Measurements from ENCODE around the gene TMEM106C. TPM values are rescaled to one million over a fixed set of nuclear protein-coding genes. Genes with fewer than 3 reads are reported as not detected.
A peak's percentile ranks its signal among the peaks of the same experiment; 100 is the strongest.

The TMEM106C gene
- total RNA-seq, 1 experiment from 2014 or later: 50.0 TPM

GRCh38 chr12:47947341-47947740 is 16.1 kb upstream of the TMEM106C start:
- ChIA-PET CTCF (interaction anchor here (0.6 to 5.9 kb wide), 5 partner anchors 42 to 645 kb away, joined by 3 to 50 read pairs (median 9); partner anchors contain the start of gene VDR), POLR2A (interaction anchor here (0.7 to 1.3 kb wide), 3 partner anchors 16 to 89 kb away, joined by 3 to 6 read pairs (median 3); partner anchors contain the start of genes TMEM106C and VDR)
- Mint-ChIP-seq H3K4me1 (ENCODE audit: insufficient read depth, unreplicated experiment) (peaks cover 41% of the 10 kb centered on the region), H3K27ac (ENCODE audit: low read depth, unreplicated experiment) (no peak overlapping the region), H3K36me3 (ENCODE audit: insufficient read depth, unreplicated experiment) (peaks cover 6% of the 10 kb centered on the region), H3K4me3 (ENCODE audit: unreplicated experiment) (no peak overlapping the region), H3K27me3 (ENCODE audit: insufficient read depth, unreplicated experiment) (no peaks in the 10 kb centered on the region), H3K9me3 (ENCODE audit: unreplicated experiment) (no peaks in the 10 kb centered on the region)
- no peak for DNase-seq (ENCODE audit: unreplicated experiment)
- no TSS peak for BruUV-seq (replicated peaks)
- no peak for TF ChIP-seq CTCF (IDR thresholded peaks at IDR 0.05; ENCODE audit: unreplicated experiment)
- intact Hi-C loops (cut with micrococcal nuclease): loop anchor here (5.0 kb wide), 2 partner anchors 85 to 110 kb away; no protein-coding TSS in a partner anchor

- POLR2A ChIA-PET: interaction anchor here (0.5 to 2.7 kb wide), 11 partner anchors 13 to 715 kb away, joined by 3 to 25 read pairs (median 3); partner anchors contain the start of gene VDR
- H3K27me3 Mint-ChIP-seq (ENCODE audit: insufficient read depth, unreplicated experiment): no peaks in the 10 kb centered on the region
These were observed 13.7 kb upstream of the TMEM106C start for GRCh38 chr12:47949441-47950341.

GRCh38 chr12:47950856-47951468 is 12.4 kb upstream of the TMEM106C start:
- no peaks in the 10 kb centered on the region for H3K27me3 Mint-ChIP-seq (ENCODE audit: insufficient read depth, unreplicated experiment)

More at GRCh38 chr12:47949441-47950341, 13.7 kb upstream of the TMEM106C start:
- TF ChIP-seq CTCF (IDR thresholded peaks at IDR 0.05; ENCODE audit: unreplicated experiment): peak; percentile 82
- no peak overlapping the region for H3K27ac Mint-ChIP-seq (ENCODE audit: low read depth, unreplicated experiment)
- no peaks in the 10 kb centered on the region for H3K9me3 Mint-ChIP-seq (ENCODE audit: unreplicated experiment)
- no TSS peak for BruUV-seq (replicated peaks)
- intact Hi-C loops (cut with micrococcal nuclease): loop anchor here (1.0 to 5.0 kb wide), 3 partner anchors 44 to 112 kb away; no protein-coding TSS in a partner anchor
- CTCF ChIA-PET: interaction anchor here (0.6 to 5.9 kb wide), 39 partner anchors 9 to 906 kb away, joined by 3 to 50 read pairs (median 4); partner anchors contain the start of genes TMEM106C and VDR
- H3K4me1 Mint-ChIP-seq (ENCODE audit: insufficient read depth, unreplicated experiment): peaks cover 45% of the 10 kb centered on the region
- no peak overlapping the region for H3K4me3 Mint-ChIP-seq (ENCODE audit: unreplicated experiment)
- DNase-seq (ENCODE audit: unreplicated experiment): peak; percentile 88
- H3K36me3 Mint-ChIP-seq (ENCODE audit: insufficient read depth, unreplicated experiment): peaks cover 6% of the 10 kb centered on the region

More at GRCh38 chr12:47950856-47951468, 12.4 kb upstream of the TMEM106C start:
- no peak overlapping the region for H3K27ac Mint-ChIP-seq (ENCODE audit: low read depth, unreplicated experiment)
- H3K36me3 Mint-ChIP-seq (ENCODE audit: insufficient read depth, unreplicated experiment): peaks cover 6% of the 10 kb centered on the region
- no peak overlapping the region for H3K4me3 Mint-ChIP-seq (ENCODE audit: unreplicated experiment)
- no peak for DNase-seq (ENCODE audit: unreplicated experiment)
- BruUV-seq (replicated peaks): no TSS peak
- intact Hi-C loops (cut with micrococcal nuclease): no loop called here
- H3K4me1 Mint-ChIP-seq (ENCODE audit: insufficient read depth, unreplicated experiment): peaks cover 41% of the 10 kb centered on the region
- no peak for TF ChIP-seq CTCF (IDR thresholded peaks at IDR 0.05; ENCODE audit: unreplicated experiment)
- CTCF ChIA-PET: interaction anchor here (0.5 to 5.9 kb wide), 12 partner anchors 12 to 667 kb away, joined by 3 to 50 read pairs (median 4); partner anchors contain the start of genes TMEM106C and VDR
- POLR2A ChIA-PET: interaction anchor here (2.0 to 2.7 kb wide), 2 partner anchors 46 to 52 kb away, joined by 8 to 25 read pairs; partner anchors contain the start of gene VDR
- H3K9me3 Mint-ChIP-seq (ENCODE audit: unreplicated experiment): no peaks in the 10 kb centered on the region

All from MCF 10A (cell line).